HG03159 (cell line): ENCODE data around the gene SCN3B.
A peak's percentile ranks its signal among the peaks of the same experiment; 100 is the strongest.

ENCODE experiments used
- ATAC-seq: cut with Tn5 transposase; IDR thresholded peaks from one replicate; pipeline ENCODE4 v1.9.1; 2021; ENCODE audit warnings: mild to moderate bottlenecking, moderate library complexity; ENCODE audit not compliant: unreplicated experiment

The SCN3B gene

GRCh38 chr11:123659311-123659710 is 4.9 kb upstream of the SCN3B start:
- no peak for ATAC-seq

GRCh38 chr11:123653827-123654565 is 428 bp downstream of the SCN3B start:
- peak; percentile 44 for ATAC-seq

GRCh38 chr11:123653483-123653826 is 969 bp downstream of the SCN3B start:
- no peak for ATAC-seq

- ATAC-seq: no peak
Measured at GRCh38 chr11:123652599-123652998, 1.8 kb downstream of the SCN3B start.

- ATAC-seq: no peak
Measured at GRCh38 chr11:123650901-123651300, 3.5 kb downstream of the SCN3B start.

- no peak for ATAC-seq
Measured at GRCh38 chr11:123645286-123645975, 9.0 kb downstream of the SCN3B start.

GRCh38 chr11:123642435-123642834 is 12.0 kb downstream of the SCN3B start:
- no peak for ATAC-seq

GRCh38 chr11:123641495-123641840 is 13.0 kb downstream of the SCN3B start:
- ATAC-seq: no peak

GRCh38 chr11:123640677-123641494 is 13.5 kb downstream of the SCN3B start:
- ATAC-seq: peak; percentile 92

GRCh38 chr11:123640029-123640428 is 14.4 kb downstream of the SCN3B start:
- ATAC-seq: no peak

- ATAC-seq: no peak
Measured at GRCh38 chr11:123630126-123630608, 24.3 kb downstream of the SCN3B start.

- no peak for ATAC-seq
Measured at GRCh38 chr11:123628936-123629683, 25.3 kb downstream of the SCN3B start.

GRCh38 chr11:123624974-123625373 is 29.4 kb downstream of the SCN3B start:
- ATAC-seq: no peak

- no peak for ATAC-seq
Measured at GRCh38 chr11:123622576-123622975, 31.8 kb downstream of the SCN3B start.

- ATAC-seq: no peak
Measured at GRCh38 chr11:123616505-123617198, 37.8 kb downstream of the SCN3B start.

GRCh38 chr11:123611698-123612097 is 42.7 kb downstream of the SCN3B start:
- no peak for ATAC-seq

GRCh38 chr11:123608945-123609344 is 45.5 kb downstream of the SCN3B start:
- no peak for ATAC-seq

GRCh38 chr11:123608371-123608770 is 46.1 kb downstream of the SCN3B start:
- ATAC-seq: no peak

GRCh38 chr11:123607781-123608180 is 46.6 kb downstream of the SCN3B start:
- no peak for ATAC-seq

GRCh38 chr11:123603666-123604065 is 50.8 kb downstream of the SCN3B start:
- ATAC-seq: no peak
